B cell (primary cell): ENCODE measurements around the gene PI4KB. TPM values are rescaled to one million over a fixed set of nuclear protein-coding genes. Genes with fewer than 3 reads are reported as not detected.
A peak's percentile ranks its signal among the peaks of the same experiment; 100 is the strongest.

ENCODE experiments used
- ATAC-seq: fragments of 200-7000 bp; cut with Tn5 transposase; one replicate; pipeline ENCODE4 v1.10.0; 2021; ENCODE audit warnings: low read depth, mild to moderate bottlenecking, moderate number of reproducible peaks, moderate library complexity
- CTCF ChIA-PET: fragments of 350-600 bp; sonication (Branson Sonifier 250); formaldehyde crosslinking; loops from one replicate; lab custom pipeline; 2021; ENCODE audit warnings: antibody characterized with exemption, inconsistent platforms; lab: Charles Lee
- POLR2A ChIA-PET: fragments of 350-600 bp; sonication (Branson Sonifier 250); formaldehyde crosslinking; loops from one replicate; lab custom pipeline; 2021; ENCODE audit warnings: antibody characterized with exemption; lab: Charles Lee
- DNase-seq: peaks from one replicate; pipeline ENCODE4 v3.0.0; 2013
- H2AFZ ChIP-seq: 2 replicates; pipeline ENCODE4 v1.6.1; 2012; ENCODE audit warnings: mild to moderate bottlenecking, low read depth, low read length; ENCODE audit not compliant: insufficient read depth, poor library complexity, severe bottlenecking
- H3K27ac ChIP-seq, 2 donors: 1 replicate in 1 of 2; 2 replicates in 1 of 2; pipeline ENCODE4 v1.5.1; 2012 to 2013; ENCODE audit warnings: low read length in 2 of 2, mild to moderate bottlenecking in 2 of 2, moderate library complexity in 1 of 2
- H3K27me3 ChIP-seq, 4 experiments: fragments of 200-600 bp in 1 of 4; sonication (generic) in 1 of 4; replicated peaks in 1 of 4; 1 replicate in 2 of 4; 2 replicates in 2 of 4; pipeline versions ENCODE4 v1.6.1 to v1.7.0; 2013 to 2016; ENCODE audit warnings: low read length in 3 of 4, mild to moderate bottlenecking in 2 of 4, mixed read lengths in 1 of 4, moderate library complexity in 1 of 4; ENCODE audit not compliant: insufficient read depth in 4 of 4, control insufficient read depth in 3 of 4; ENCODE audit errors: control extremely low read depth in 1 of 4
- H3K36me3 ChIP-seq, 2 experiments: replicated peaks in 1 of 2; 1 replicate in 1 of 2; 2 replicates in 1 of 2; pipeline versions ENCODE4 v1.6.1 to v1.7.1; 2013; ENCODE audit warnings: low read length in 1 of 2; ENCODE audit not compliant: insufficient read depth in 2 of 2, control insufficient read depth in 1 of 2; ENCODE audit errors: control extremely low read depth in 1 of 2, extremely low read depth in 1 of 2
- H3K4me1 ChIP-seq, 2 donors: fragments of 200-600 bp in 1 of 2; sonication (generic) in 1 of 2; 1 replicate in 1 of 2; 2 replicates in 1 of 2; pipeline versions ENCODE4 v1.5.1 to v1.6.1; 2013 to 2017; ENCODE audit warnings: low read length in 2 of 2; ENCODE audit not compliant: control insufficient read depth in 2 of 2, insufficient read depth in 2 of 2
- H3K4me2 ChIP-seq: replicated peaks from 2 replicates; pipeline ENCODE3; 2012; ENCODE audit warnings: mild to moderate bottlenecking, low read depth, low read length; ENCODE audit not compliant: poor library complexity, severe bottlenecking
- H3K4me3 ChIP-seq, 5 experiments: fragments of 200-600 bp in 1 of 5; sonication (generic) in 1 of 5; 1 replicate in 3 of 5; 2 replicates in 2 of 5; pipeline versions ENCODE4 v1.5.1 to v1.7.0; 2011 to 2016; ENCODE audit warnings: low read length in 4 of 5, mild to moderate bottlenecking in 4 of 5, low read depth in 2 of 5, control low read depth in 1 of 5, moderate library complexity in 1 of 5; ENCODE audit not compliant: insufficient read depth in 1 of 5; ENCODE audit errors: control extremely low read depth in 1 of 5, extremely low read depth in 1 of 5
- H3K79me2 ChIP-seq: fragments of 200-600 bp; sonication (generic); one replicate; pipeline ENCODE4 v1.6.0; 2016; ENCODE audit warnings: low read length; ENCODE audit not compliant: control insufficient read depth, insufficient read depth
- H3K9ac ChIP-seq: fragments of 200-600 bp; sonication (generic); 2 replicates; pipeline ENCODE4 v1.6.1; 2017; ENCODE audit warnings: mild to moderate bottlenecking, low read length, moderate library complexity
- H3K9me3 ChIP-seq, 3 donors: one replicate each; pipeline versions ENCODE4 v1.6.1 to v1.7.1; 2013; ENCODE audit warnings: low read length in 2 of 3; ENCODE audit not compliant: control insufficient read depth in 2 of 3, insufficient read depth in 1 of 3; ENCODE audit errors: control extremely low read depth in 1 of 3
- H4K20me1 ChIP-seq: 2 replicates; pipeline ENCODE4 v1.6.0; 2012; ENCODE audit warnings: mild to moderate bottlenecking, low read length; ENCODE audit not compliant: insufficient read depth, control insufficient read depth, poor library complexity, severe bottlenecking
- H3K27ac Mint-ChIP-seq: one replicate; pipeline ENCODE4 v1.8.0; 2021; ENCODE audit warnings: mixed read lengths
- H3K27me3 Mint-ChIP-seq: one replicate; pipeline ENCODE4 v1.8.0; 2021; ENCODE audit warnings: mixed read lengths
- H3K4me1 Mint-ChIP-seq: one replicate; pipeline ENCODE4 v1.8.0; 2021; ENCODE audit warnings: mixed read lengths
- H3K4me3 Mint-ChIP-seq: one replicate; pipeline ENCODE4 v1.8.0; 2021; ENCODE audit warnings: mixed read lengths
- H3K9me3 Mint-ChIP-seq: one replicate; pipeline ENCODE4 v1.8.0; 2022; ENCODE audit warnings: mixed read lengths; ENCODE audit not compliant: insufficient read depth
- CTCF ChIP-seq: fragments of 200-600 bp; IDR thresholded peaks from one replicate; pipeline ENCODE4 v1.8.0; 2022; ENCODE audit warnings: antibody characterized with exemption, mild to moderate bottlenecking
- EZH2 ChIP-seq: IDR thresholded peaks from 2 replicates; pipeline ENCODE4 v1.6.1; 2012; ENCODE audit warnings: borderline replicate concordance, low read depth, mild to moderate bottlenecking, moderate library complexity, low read length; ENCODE audit not compliant: insufficient read depth, poor library complexity, severe bottlenecking
- WGBS: methylation state at CpG from one replicate; pipeline ENCODE4 v1.1.5; 2013; ENCODE audit warnings: missing lambda C conversion rate; ENCODE audit not compliant: insufficient coverage; 5-methylcytosine and 5-hydroxymethylcytosine counted together
- intact Hi-C: fragments of 100-400 bp; cut with micrococcal nuclease; formaldehyde crosslinking; loops from one replicate; pipeline ENCODE4 v1.10.0; 2022
- polyA plus RNA-seq: library from polyadenylated mRNA; depleted of rRNA; stranded (reverse); fragments of >200 nt; gene quantifications from 2 replicates; pipeline ENCODE4 v1.2.3, GENCODE V29; 2012
- total RNA-seq, 2 donors: library from RNA; stranded (reverse); fragments of 120-200 nt in 1 of 2; gene quantifications; 1 replicate in 1 of 2; 2 replicates in 1 of 2; pipeline versions ENCODE4 v1.2.3 to v1.2.4, GENCODE V29; 2013 to 2022

PI4KB gene
- total and polyA plus RNA-seq, 2 donors (not counting 1 experiment from before 2014, with no cell fraction given): 110 to 138 TPM

- no peak for ATAC-seq
- intact Hi-C loops: no loop called here
- no CpG with 5 or more reads among the region's 6 CpGs for WGBS
- H3K9ac ChIP-seq: no peak overlapping the region
- ChIA-PET POLR2A (interaction anchor here (0.9 to 1.5 kb wide), 2 partner anchors 10 to 304 kb away, joined by 3 read pairs; no protein-coding TSS in a partner anchor), CTCF (interaction anchor here (0.8 to 1.8 kb wide), 4 partner anchors 8 to 42 kb away, joined by 3 to 5 read pairs (median 3); no protein-coding TSS in a partner anchor)
- Mint-ChIP-seq H3K9me3 (no peaks in the 10 kb centered on the region), H3K4me1 (peaks cover 16% of the 10 kb centered on the region), H3K4me3 (no peak overlapping the region), H3K27ac (peak overlapping the region; percentile 74), H3K27me3 (no peaks in the 10 kb centered on the region)
- peak overlapping the region; percentile 24 to 66 for H3K27ac ChIP-seq
- no peaks in the 10 kb centered on the region for H3K27me3 ChIP-seq
- H3K4me2 ChIP-seq: no peak overlapping the region
- peaks cover 42% of the 10 kb centered on the region for H4K20me1 ChIP-seq
- no peak for TF ChIP-seq CTCF
- no peak for TF ChIP-seq EZH2
- H3K9me3 ChIP-seq: no peaks in the 10 kb centered on the region
- peaks cover 25% of the 10 kb centered on the region for H3K79me2 ChIP-seq
- DNase-seq: no peak
- H3K4me1 ChIP-seq: peaks cover 0 to 4% of the 10 kb centered on the region in 2 donors
- no peak overlapping the region for H3K4me3 ChIP-seq
- peaks cover under 1 to 94% of the 10 kb centered on the region in 2 experiments for H3K36me3 ChIP-seq
- H2AFZ ChIP-seq: no peak overlapping the region
Measured at GRCh38 chr1:151293093-151293492, 34.1 kb downstream of the PI4KB start.

GRCh38 chr1:151292207-151293030, 34.8 kb downstream of the PI4KB start:
- ChIA-PET POLR2A (interaction anchor here (0.8 to 1.5 kb wide), 3 partner anchors 9 to 305 kb away, joined by 3 read pairs; no protein-coding TSS in a partner anchor), CTCF (interaction anchor here (1.1 to 1.8 kb wide), 3 partner anchors 8 to 13 kb away, joined by 3 to 5 read pairs (median 3); no protein-coding TSS in a partner anchor)
- Histone ChIP-seq H3K27ac (peak overlapping the region; percentile 24 to 66), H3K9ac (no peak overlapping the region), H3K4me2 (no peak overlapping the region), H3K9me3 (no peaks in the 10 kb centered on the region), H4K20me1 (peaks cover 49% of the 10 kb centered on the region), H3K79me2 (peaks cover 27% of the 10 kb centered on the region), H3K4me3 (no peak overlapping the region), H3K4me1 (peaks cover 0 to 4% of the 10 kb centered on the region in 2 donors), H3K36me3 (peaks cover 0 to 94% of the 10 kb centered on the region in 2 experiments), H3K27me3 (no peaks in the 10 kb centered on the region), H2AFZ (no peak overlapping the region)
- WGBS: 35% methylated on average over 4 of the region's 13 CpGs
- no peaks in the 10 kb centered on the region for H3K9me3 Mint-ChIP-seq
- no peak overlapping the region for H3K4me3 Mint-ChIP-seq
- TF ChIP-seq CTCF: peak; percentile 23
- no peak for TF ChIP-seq EZH2
- no peaks in the 10 kb centered on the region for H3K27me3 Mint-ChIP-seq
- DNase-seq (peak; percentile 49), ATAC-seq (peak; percentile 41)
- intact Hi-C loops: no loop called here
- H3K4me1 Mint-ChIP-seq: peaks cover 16% of the 10 kb centered on the region
- H3K27ac Mint-ChIP-seq: peak overlapping the region; percentile 74
